22Rv1 (cell line): ENCODE results near the gene DYNC1I1.

ENCODE experiments used
- CTCF ChIP-seq: fragments of 450-650 bp; IDR thresholded peaks from 2 replicates; pipeline ENCODE4 v1.5.1; 2017; ENCODE audit warnings: mild to moderate bottlenecking
- ZFX ChIP-seq: fragments of 450-650 bp; IDR thresholded peaks from 2 replicates; pipeline ENCODE4 v1.6.1; 2017; ENCODE audit warnings: antibody characterized with exemption, borderline replicate concordance

GRCh38 chr7:95776561-95777185 lies 4.3 kb downstream of the DYNC1I1 start:
- TF ChIP-seq CTCF (no peak), ZFX (no peak)
